ENCODE measurements around the gene DOP1B. TPM values are rescaled to one million over a fixed set of nuclear protein-coding genes. Genes with fewer than 3 reads are reported as not detected.
A peak's percentile ranks its signal among the peaks of the same experiment; 100 is the strongest.

The DOP1B gene
- total RNA-seq, 4 donors from 2014 or later, result 40.4 to 97.6 (median 69.8) TPM

- TF ChIP-seq CTCF (IDR thresholded peaks at IDR 0.05), result no peak
- TF ChIP-seq POLR2A (IDR thresholded peaks at IDR 0.05), result no peak
- H3K9me3 ChIP-seq, result no peaks in the 10 kb centered on the region
- no peak overlapping the region for H3K27ac ChIP-seq
- DNase-seq, result no peak
- H3K27me3 ChIP-seq, result no peaks in the 10 kb centered on the region
- H3K36me3 ChIP-seq, result peaks cover 0 to 5% (median 0%) of the 10 kb centered on the region in 3 donors
- no peak overlapping the region for H3K4me3 ChIP-seq
- H3K4me1 ChIP-seq, result peaks cover 0 to 11% (median 0%) of the 10 kb centered on the region in 4 donors
Observed at GRCh38 chr21:36186081-36186480, 29.5 kb downstream of the DOP1B start.

GRCh38 chr21:36186506-36187399 is 30.1 kb downstream of the DOP1B start:
- Histone ChIP-seq H3K27ac (peak overlapping the region in 2 of 4 donors; percentile 25 to 68), H3K9me3 (no peaks in the 10 kb centered on the region), H3K4me3 (no peak overlapping the region), H3K36me3 (peaks cover 0 to 5% (median 0%) of the 10 kb centered on the region in 3 donors), H3K27me3 (no peaks in the 10 kb centered on the region), H3K4me1 (peaks cover 0 to 11% (median 0%) of the 10 kb centered on the region in 4 donors)
- no peak for DNase-seq
- TF ChIP-seq CTCF (IDR thresholded peaks at IDR 0.05) (no peak), POLR2A (IDR thresholded peaks at IDR 0.05) (no peak)

- TF ChIP-seq POLR2A (IDR thresholded peaks at IDR 0.05), result no peak
- TF ChIP-seq CTCF (IDR thresholded peaks at IDR 0.05), result peak in 1 of 6 experiments; percentile 21
- H3K4me3 ChIP-seq, result no peak overlapping the region
- H3K36me3 ChIP-seq, result peaks cover 0 to 5% (median 0%) of the 10 kb centered on the region in 3 donors
- no peaks in the 10 kb centered on the region for H3K9me3 ChIP-seq
- DNase-seq, result peak in 2 of 3 donors; percentile 81 to 83
- H3K4me1 ChIP-seq, result peaks cover 0 to 11% (median 0%) of the 10 kb centered on the region in 4 donors
- no peaks in the 10 kb centered on the region for H3K27me3 ChIP-seq
- H3K27ac ChIP-seq, result peak overlapping the region in 3 of 4 donors; percentile 45 to 81 (median 68)
Observed at GRCh38 chr21:36188081-36188681, 31.6 kb downstream of the DOP1B start.

GRCh38 chr21:36188937-36189336 is 32.3 kb downstream of the DOP1B start:
- peak overlapping the region in 3 of 4 donors; percentile 45 to 81 (median 68) for H3K27ac ChIP-seq
- no peak for TF ChIP-seq CTCF (IDR thresholded peaks at IDR 0.05)

GRCh38 chr21:36190736-36191135 is 34.1 kb downstream of the DOP1B start:
- no peak overlapping the region for H3K4me3 ChIP-seq
- no peak overlapping the region for H3K27ac ChIP-seq
- H3K36me3 ChIP-seq, result no peaks in the 10 kb centered on the region
- H3K4me1 ChIP-seq, result peaks cover 0 to 11% (median 0%) of the 10 kb centered on the region in 4 donors
- no peak for DNase-seq
- H3K27me3 ChIP-seq, result no peaks in the 10 kb centered on the region
- no peaks in the 10 kb centered on the region for H3K9me3 ChIP-seq
- TF ChIP-seq CTCF (IDR thresholded peaks at IDR 0.05) (no peak), POLR2A (IDR thresholded peaks at IDR 0.05) (no peak)

More at GRCh38 chr21:36188937-36189336, 32.3 kb downstream of the DOP1B start:
- Histone ChIP-seq H3K4me3 (no peak overlapping the region), H3K4me1 (peaks cover 0 to 11% (median 0%) of the 10 kb centered on the region in 4 donors), H3K36me3 (peaks cover 0 to 5% (median 0%) of the 10 kb centered on the region in 3 donors), H3K9me3 (no peaks in the 10 kb centered on the region), H3K27me3 (no peaks in the 10 kb centered on the region)
- DNase-seq, result no peak

Data from Peyer's patch (tissue), 4 donors.